NCI-H748 (cell line): ENCODE results near the gene SPATA45.
"Not testable (repeated sequence)": the region's sequence is repeated elsewhere in the genome, so short reads cannot be mapped to it uniquely, and the experiment has no call there.

Experiments used
- DNase-seq: peaks from one replicate; lab custom pipeline; 2025; ENCODE audit not compliant: unreplicated experiment; lab: John Stamatoyannopoulos, UW

SPATA45 gene

DNA sequence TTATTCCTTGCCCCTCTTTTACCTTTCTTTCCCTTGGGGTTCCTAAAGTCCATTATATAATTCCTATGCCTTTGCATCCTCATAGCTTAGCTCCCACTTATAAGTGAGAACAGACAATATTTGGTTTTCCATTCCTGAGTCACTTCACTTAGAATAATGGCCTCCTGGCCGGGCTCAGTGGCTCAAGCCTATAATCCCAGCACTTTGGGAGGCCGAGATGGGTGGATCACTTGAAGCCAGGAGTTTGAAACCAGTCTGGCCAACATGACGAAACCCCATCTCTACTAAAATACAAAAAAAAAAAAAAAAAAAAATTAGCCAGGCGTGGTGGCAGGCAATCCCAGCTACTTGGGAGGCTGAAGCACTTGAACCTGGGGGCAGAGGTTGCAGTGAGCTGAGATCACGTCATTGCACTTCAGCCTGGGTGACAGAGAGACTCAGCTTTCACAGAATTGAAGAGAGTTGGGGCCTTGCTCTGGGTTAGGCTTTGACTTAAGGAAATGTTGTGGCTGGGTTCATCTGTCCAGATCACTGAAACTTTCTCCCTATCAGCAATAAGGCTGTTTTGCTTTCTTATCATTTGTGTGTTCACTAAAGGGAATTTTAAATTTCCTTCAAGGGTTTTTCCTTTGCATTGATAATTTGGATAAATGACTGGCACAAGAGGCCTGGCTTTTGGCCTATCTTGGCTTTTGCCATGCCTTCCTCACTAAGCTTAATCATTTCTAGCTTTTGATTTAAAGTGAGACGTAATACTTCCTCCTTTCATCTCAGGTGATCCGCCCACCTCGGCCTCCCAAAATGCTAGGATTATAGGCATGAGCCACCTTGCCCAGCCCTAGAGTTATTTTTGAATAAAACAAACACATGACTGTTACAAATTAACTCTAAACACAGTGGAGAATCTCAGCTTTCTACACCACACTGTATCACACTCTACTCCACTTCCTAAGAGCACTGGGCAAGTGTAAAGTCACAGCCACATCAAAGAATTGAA is 13.9 kb downstream of the SPATA45 start:
- DNase-seq, result not testable (repeated sequence)

GRCh38 chr1:212828395-212828794 is 19.1 kb downstream of the SPATA45 start:
- no peak for DNase-seq

- DNase-seq, result no peak
Observed at GRCh38 chr1:212827831-212828278, 19.6 kb downstream of the SPATA45 start.

- no peak for DNase-seq
Observed at GRCh38 chr1:212827171-212827776, 20.2 kb downstream of the SPATA45 start.

GRCh38 chr1:212825798-212826452 is 21.5 kb downstream of the SPATA45 start:
- no peak for DNase-seq

GRCh38 chr1:212824201-212824600 is 23.2 kb downstream of the SPATA45 start:
- no peak for DNase-seq

- no peak for DNase-seq
Observed at GRCh38 chr1:212822956-212823355, 24.5 kb downstream of the SPATA45 start.

GRCh38 chr1:212820969-212821368 is 26.5 kb downstream of the SPATA45 start:
- DNase-seq, result no peak

GRCh38 chr1:212819726-212820125 is 27.7 kb downstream of the SPATA45 start:
- DNase-seq, result no peak

DNA sequence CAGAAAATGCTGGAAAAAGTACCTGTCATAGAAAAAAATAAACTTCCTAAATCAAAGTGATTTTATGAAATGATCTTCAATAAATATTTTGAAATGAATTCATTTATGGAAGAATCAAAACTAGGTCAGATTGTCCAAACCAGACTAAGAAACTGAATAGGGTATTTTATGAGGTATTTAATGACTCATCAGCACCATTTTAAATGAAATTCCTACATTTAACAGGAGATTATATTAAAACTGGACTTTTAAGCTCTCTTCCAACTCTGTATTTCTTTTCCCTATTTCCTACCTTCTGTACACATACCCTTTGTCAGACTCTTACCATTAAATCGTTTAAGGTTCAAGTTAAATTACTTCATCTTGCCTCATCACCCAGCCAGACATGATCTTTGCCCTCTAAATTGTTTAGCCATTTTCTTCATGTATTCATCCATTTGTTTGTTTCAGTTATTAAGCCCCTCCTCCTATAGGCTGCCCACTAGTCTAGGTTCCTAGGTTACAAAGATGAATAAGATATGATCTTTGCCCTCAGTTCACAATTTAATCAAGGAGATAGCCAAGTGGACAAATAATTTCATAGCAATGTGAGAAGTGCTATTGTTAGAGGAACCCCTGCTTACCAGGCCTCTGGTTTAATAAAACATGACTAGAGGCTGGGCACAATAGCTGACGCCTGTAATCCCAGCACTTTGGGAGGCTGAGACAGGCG is 30.7 kb downstream of the SPATA45 start:
- peak; percentile 45 for DNase-seq

DNA sequence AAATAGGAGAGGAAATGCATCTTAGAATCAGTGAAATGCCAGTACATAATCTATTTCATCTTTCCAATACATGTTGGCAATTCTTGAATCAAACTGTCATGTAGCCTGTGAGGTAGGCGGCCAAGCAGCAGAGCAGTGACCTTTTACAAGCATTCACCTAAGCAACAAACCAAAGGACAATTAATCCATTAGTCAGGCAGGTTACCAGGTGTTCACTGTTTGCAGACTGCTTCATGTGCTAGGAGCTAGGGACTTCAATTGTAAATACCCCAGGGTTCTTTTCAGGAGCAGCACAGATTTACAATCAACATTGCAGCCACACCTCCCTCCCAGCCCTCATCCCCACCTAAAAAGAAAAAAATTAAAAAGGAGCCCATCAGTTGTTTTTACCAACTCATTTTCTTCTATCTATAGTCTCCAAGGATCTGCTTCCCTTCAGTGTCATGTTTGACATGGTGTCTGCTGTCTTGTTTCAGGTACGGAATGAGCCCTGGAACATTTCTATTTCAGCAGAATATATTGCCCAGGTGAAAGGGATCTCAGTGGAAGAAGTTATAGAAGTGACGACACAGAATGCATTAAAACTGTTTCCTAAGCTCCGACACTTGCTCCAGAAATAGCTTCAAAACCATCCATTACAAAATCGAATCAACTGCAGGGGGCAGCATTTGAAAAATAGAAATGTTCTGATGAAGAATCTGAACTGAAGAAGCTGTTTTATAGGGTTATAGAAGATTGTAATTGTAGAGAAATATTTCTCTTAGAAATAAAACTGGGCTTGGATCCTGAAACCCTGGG is 32.7 kb downstream of the SPATA45 start:
- peak; percentile 92 for DNase-seq

GRCh38 chr1:212805767-212806166 is 41.7 kb downstream of the SPATA45 start:
- DNase-seq, result no peak

GRCh38 chr1:212797681-212798080 is 49.8 kb downstream of the SPATA45 start:
- no peak for DNase-seq

GRCh38 chr1:212794561-212795014 is 52.9 kb downstream of the SPATA45 start:
- no peak for DNase-seq

DNA sequence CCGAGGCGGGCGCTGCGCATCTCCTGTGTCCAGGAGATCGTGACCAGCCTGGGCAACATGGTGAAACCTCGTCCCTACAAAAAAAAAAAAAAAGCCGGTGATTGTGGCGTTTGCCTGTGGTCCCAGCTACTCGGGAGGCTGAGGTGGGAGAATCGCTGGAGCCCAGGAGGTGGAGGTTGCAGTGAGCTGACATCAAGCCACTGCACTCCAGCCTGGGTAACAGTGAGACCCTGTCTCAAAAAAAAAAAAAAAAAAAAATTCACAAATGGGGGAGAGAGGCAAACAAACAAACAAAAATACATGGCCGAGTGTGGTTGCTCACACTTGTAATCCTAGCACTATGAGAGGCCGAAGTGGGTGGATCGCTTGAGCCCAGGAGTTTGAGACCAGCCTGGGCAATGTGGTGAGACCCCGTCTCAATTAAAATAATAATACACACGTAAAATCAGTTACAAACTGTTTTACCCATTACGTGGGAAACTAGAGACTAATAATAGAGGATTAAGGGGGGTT is 55.0 kb downstream of the SPATA45 start:
- DNase-seq, result no peak

DNA sequence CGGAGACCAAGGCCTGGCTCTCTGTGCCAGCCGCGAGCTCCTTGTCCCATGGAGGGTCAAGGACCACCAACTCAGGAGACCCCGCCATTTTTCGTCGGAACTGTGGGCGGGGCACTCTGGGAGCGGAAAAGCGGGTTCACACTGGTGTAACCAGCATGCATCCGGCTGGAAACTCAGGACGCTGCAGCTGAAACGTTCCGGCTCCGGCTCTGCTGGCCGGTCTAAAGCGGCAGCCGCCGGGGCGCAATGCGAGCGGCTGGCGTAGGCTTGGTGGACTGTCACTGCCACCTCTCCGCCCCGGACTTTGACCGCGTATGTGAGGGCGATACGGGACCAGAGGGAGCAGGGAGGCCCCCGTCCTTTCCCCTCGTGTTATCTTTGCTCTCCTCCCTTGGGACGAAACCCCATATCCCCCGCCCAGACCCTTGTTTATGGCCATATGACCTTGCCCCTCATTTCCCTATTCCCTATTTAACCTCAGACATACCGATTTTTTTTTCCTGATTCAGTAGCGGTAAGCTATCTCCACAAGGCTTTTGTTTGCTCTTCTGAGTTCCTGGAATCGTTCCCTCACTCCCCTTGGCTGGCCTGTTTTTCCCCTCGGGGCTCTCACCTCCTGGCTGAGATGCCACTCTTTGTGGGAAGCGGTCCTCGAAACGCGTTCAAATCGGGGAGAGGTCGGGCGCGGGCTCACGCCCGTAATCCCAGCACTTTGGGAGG is 55.6 kb downstream of the SPATA45 start, which contains the start of the genes NSL1 and TATDN3:
TSS of gene NSL1 (minus strand) at position 102 of the 720 bp plus-strand sequence. CDS start at position 88, 14 bp downstream.
TSS of gene TATDN3 (plus strand) at position 219 of the 720 bp plus-strand sequence. CDS start at position 247, 28 bp downstream.
- peak; percentile 91 for DNase-seq

DNA sequence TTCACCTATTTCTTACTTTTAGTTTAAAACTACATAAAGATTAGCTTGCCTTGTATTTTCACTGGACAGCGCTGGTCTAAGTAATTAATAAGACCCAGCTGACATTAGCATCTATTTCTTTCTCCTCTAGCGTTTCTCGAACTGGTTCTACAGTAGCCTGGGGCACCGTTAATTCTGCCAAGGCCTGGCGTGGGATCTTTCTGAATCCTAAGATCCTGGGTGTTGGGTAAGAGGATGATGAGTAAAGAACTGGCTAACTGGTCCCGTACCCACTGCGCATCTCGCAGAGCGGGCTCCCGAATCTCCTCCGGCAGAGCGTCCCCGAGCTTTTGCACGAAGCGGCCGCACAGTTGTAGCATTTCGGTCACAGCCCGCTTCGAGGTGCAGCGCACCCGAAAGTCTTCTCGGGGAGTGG is 56.2 kb downstream of the SPATA45 start:
- peak; percentile 82 for DNase-seq

- DNase-seq, result no peak
Observed at GRCh38 chr1:212785871-212786270, 61.6 kb downstream of the SPATA45 start.

GRCh38 chr1:212783976-212784375 is 63.5 kb downstream of the SPATA45 start:
- no peak for DNase-seq
